AG04450 (cell line): ENCODE data around the gene CXCR2. TPM values are rescaled to one million over a fixed set of nuclear protein-coding genes. Genes with fewer than 3 reads are reported as not detected.

Source experiments
- CTCF ChIA-PET: fragments of 300-600, 350-600 bp; formaldehyde crosslinking; extraction: SDS; loops from one replicate; lab custom pipeline; 2022; ENCODE audit warnings: antibody characterized with exemption, inconsistent platforms; lab: Charles Lee
- POLR2A ChIA-PET: fragments of 350-600 bp; formaldehyde crosslinking; extraction: SDS; loops from one replicate; lab custom pipeline; 2021; ENCODE audit warnings: antibody characterized with exemption, inconsistent platforms; lab: Yijun Ruan, JAX
- DNase-seq: peaks from one replicate; pipeline ENCODE4 v3.0.0-alpha.2; 2011; ENCODE audit warnings: low read depth, low spot score
- H3K27ac ChIP-seq: one replicate; pipeline ENCODE4 v1.5.1; 2012; ENCODE audit warnings: low read depth, low read length, control low read depth
- H3K27me3 ChIP-seq: one replicate; pipeline ENCODE4 v1.6.0; 2012; ENCODE audit warnings: low read length; ENCODE audit not compliant: control insufficient read depth, insufficient read depth
- H3K4me3 ChIP-seq: 2 replicates; pipeline ENCODE4 v1.5.1; 2011; ENCODE audit warnings: mild to moderate bottlenecking, low read depth, low read length, control low read depth
- H3K9me3 ChIP-seq: 2 replicates; pipeline ENCODE4 v1.5.1; 2012; ENCODE audit warnings: low read length; ENCODE audit not compliant: control insufficient read depth, insufficient read depth
- CTCF ChIP-seq: IDR thresholded peaks from 2 replicates; pipeline ENCODE4 v1.5.1; 2011; ENCODE audit warnings: low read depth, low read length, control low read depth, inconsistent platforms
- polyA plus RNA-seq: library from polyadenylated mRNA; depleted of rRNA; stranded (reverse); fragments of >200 nt; gene quantifications from 2 replicates; pipeline ENCODE4 v1.2.3, GENCODE V29; 2011

The CXCR2 gene
- polyA plus RNA-seq, 1 experiment, result not detected

- CTCF ChIA-PET, result no interaction called here
- DNase-seq, result no peak
- no peak overlapping the region for H3K27ac ChIP-seq
- H3K4me3 ChIP-seq, result no peak overlapping the region
- no peak for TF ChIP-seq CTCF
- H3K27me3 ChIP-seq, result peaks cover 33% of the 10 kb centered on the region
- no peaks in the 10 kb centered on the region for H3K9me3 ChIP-seq
- POLR2A ChIA-PET, result no interaction called here
Measured at GRCh38 chr2:218130377-218130776, 4.5 kb downstream of the CXCR2 start.

- H3K9me3 ChIP-seq, result no peaks in the 10 kb centered on the region
- no peak for DNase-seq
- H3K4me3 ChIP-seq, result no peak overlapping the region
- no peak overlapping the region for H3K27ac ChIP-seq
- peaks cover 33% of the 10 kb centered on the region for H3K27me3 ChIP-seq
- POLR2A ChIA-PET, result no interaction called here
- CTCF ChIA-PET, result no interaction called here
- TF ChIP-seq CTCF, result no peak
Measured at GRCh38 chr2:218130822-218131221, 5.0 kb downstream of the CXCR2 start.

DNA sequence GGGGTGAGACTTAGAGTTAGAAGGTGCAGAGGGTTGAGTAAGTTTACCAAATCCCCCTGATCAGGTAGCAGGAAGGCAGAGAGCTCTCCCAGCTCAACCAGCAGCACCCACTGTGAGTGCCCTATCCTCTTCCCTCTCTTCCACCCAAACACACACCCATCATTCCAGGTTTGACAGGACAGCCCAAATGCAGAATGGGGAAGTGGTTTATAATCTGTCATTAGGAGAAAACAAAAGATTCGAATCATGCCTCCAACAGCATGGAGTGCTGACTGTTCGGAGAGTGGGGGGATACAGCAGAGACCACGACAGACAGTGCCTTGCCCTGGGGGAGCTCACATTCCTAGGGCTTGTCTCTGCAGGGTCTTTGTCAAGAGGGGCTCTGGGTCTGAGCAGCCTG lies 11.7 kb downstream of the CXCR2 start:
- Histone ChIP-seq H3K9me3 (no peaks in the 10 kb centered on the region), H3K4me3 (no peak overlapping the region), H3K27ac (no peak overlapping the region), H3K27me3 (peaks cover 42% of the 10 kb centered on the region)
- no peak for DNase-seq
- ChIA-PET CTCF (no interaction called here), POLR2A (no interaction called here)
- TF ChIP-seq CTCF, result no peak

GRCh38 chr2:218138047-218138446 lies 12.2 kb downstream of the CXCR2 start:
- Histone ChIP-seq H3K4me3 (no peak overlapping the region), H3K9me3 (no peaks in the 10 kb centered on the region), H3K27me3 (peaks cover 47% of the 10 kb centered on the region), H3K27ac (no peak overlapping the region)
- no peak for TF ChIP-seq CTCF
- ChIA-PET POLR2A (no interaction called here), CTCF (no interaction called here)
- no peak for DNase-seq

GRCh38 chr2:218145124-218145523 lies 19.3 kb downstream of the CXCR2 start:
- Histone ChIP-seq H3K9me3 (peaks cover 3% of the 10 kb centered on the region; the same call in 1 of the 2 replicates), H3K27ac (no peak overlapping the region), H3K27me3 (peaks cover 31% of the 10 kb centered on the region), H3K4me3 (no peak overlapping the region)
- ChIA-PET POLR2A (no interaction called here), CTCF (no interaction called here)
- DNase-seq, result no peak
- TF ChIP-seq CTCF, result no peak
